Endothelial cell of umbilical vein (primary cell): ENCODE data around the gene KRT83. TPM values are rescaled to one million over a fixed set of nuclear protein-coding genes. Genes with fewer than 3 reads are reported as not detected.

Experiments used
- BruUV-seq: library from RNA; stranded (reverse); fragments of 400-500 nt; replicated peaks from 2 replicates; lab custom pipeline; 2021; lab: Mats Ljungman, UMichigan
- CTCF ChIA-PET: fragments of 300-600, 350-600 bp; sonication (Branson Sonifier 250); formaldehyde crosslinking; loops from one replicate; lab custom pipeline; 2021; ENCODE audit warnings: antibody characterized with exemption, inconsistent platforms; lab: Charles Lee
- POLR2A ChIA-PET: fragments of 300-600, 350-600 bp; sonication (Branson Sonifier 250); formaldehyde crosslinking; loops from one replicate; lab custom pipeline; 2021; ENCODE audit warnings: antibody characterized with exemption, inconsistent platforms; lab: Charles Lee
- DNase-seq: peaks from one replicate; pipeline ENCODE4 v3.0.0-alpha.2; 2011; ENCODE audit warnings: low read depth, low spot score
- FAIRE-seq: peaks from 2 replicates; lab custom pipeline; 2011; peaks lifted over from hg19 to GRCh38; lab: Jason Lieb, UNC
- H2AFZ ChIP-seq: 2 replicates; pipeline ENCODE4 v1.6.0; 2012; ENCODE audit warnings: low read depth, low read length, control low read depth, inconsistent platforms
- H3K27ac ChIP-seq: 2 replicates; pipeline ENCODE4 v1.5.1; 2011; ENCODE audit warnings: low read depth, mild to moderate bottlenecking, control low read depth, low read length, moderate library complexity; ENCODE audit not compliant: insufficient read depth
- H3K27me3 ChIP-seq, 2 experiments: 2 replicates each; pipeline versions ENCODE4 v1.6.0 to v1.6.1; 2011; ENCODE audit warnings: low read length in 2 of 2, mixed read lengths in 1 of 2; ENCODE audit not compliant: control insufficient read depth in 2 of 2, insufficient read depth in 2 of 2
- H3K36me3 ChIP-seq, 2 experiments: 2 replicates in 1 of 2; 3 replicates in 1 of 2; pipeline ENCODE4 v1.5.1; 2011; ENCODE audit warnings: low read length in 2 of 2, mild to moderate bottlenecking in 1 of 2, moderate library complexity in 1 of 2; ENCODE audit not compliant: control insufficient read depth in 2 of 2, insufficient read depth in 2 of 2; ENCODE audit errors: extremely low read depth in 1 of 2
- H3K4me1 ChIP-seq: 3 replicates; pipeline ENCODE4 v1.5.1; 2011; ENCODE audit warnings: mild to moderate bottlenecking, low read length; ENCODE audit not compliant: control insufficient read depth, insufficient read depth; ENCODE audit errors: extremely low read depth
- H3K4me2 ChIP-seq: 2 replicates; pipeline ENCODE4 v1.6.1; 2011; ENCODE audit warnings: low read length, control low read depth, mixed read lengths; ENCODE audit not compliant: insufficient read depth
- H3K4me3 ChIP-seq, 3 experiments: fragments of 200-600 bp in 1 of 3; sonication (generic), shearing (Covaris generic) in 1 of 3; replicated peaks in 1 of 3; 2 replicates each; pipeline ENCODE4 v1.5.1; 2011 to 2016; ENCODE audit warnings: control low read depth in 3 of 3, low read length in 3 of 3, mild to moderate bottlenecking in 2 of 3, inconsistent platforms in 1 of 3, low read depth in 1 of 3, moderate library complexity in 1 of 3; ENCODE audit not compliant: insufficient read depth in 1 of 3
- H3K79me2 ChIP-seq: 2 replicates; pipeline ENCODE4 v1.6.0; 2012; ENCODE audit warnings: low read length, inconsistent platforms; ENCODE audit not compliant: control insufficient read depth, insufficient read depth
- H3K9ac ChIP-seq: replicated peaks from 2 replicates; pipeline ENCODE3; 2011; ENCODE audit warnings: low read length, control low read depth; ENCODE audit not compliant: insufficient read depth; ENCODE audit errors: extremely low read depth
- H3K9me1 ChIP-seq: replicated peaks from 3 replicates; pipeline ENCODE4 v1.6.0; 2011; ENCODE audit warnings: mild to moderate bottlenecking, low read length; ENCODE audit not compliant: control insufficient read depth, insufficient read depth; ENCODE audit errors: extremely low read depth
- H3K9me3 ChIP-seq: replicated peaks from 2 replicates; pipeline ENCODE4 v1.5.1; 2012; ENCODE audit warnings: low read length, inconsistent platforms; ENCODE audit not compliant: control insufficient read depth, insufficient read depth
- H4K20me1 ChIP-seq: replicated peaks from 2 replicates; pipeline ENCODE3; 2011; ENCODE audit warnings: mild to moderate bottlenecking, low read length; ENCODE audit not compliant: control insufficient read depth, insufficient read depth; ENCODE audit errors: extremely low read depth
- EZH2 ChIP-seq: IDR thresholded peaks from 2 replicates; pipeline ENCODE4 v1.6.1; 2012; ENCODE audit warnings: borderline replicate concordance, low read depth, mild to moderate bottlenecking, moderate library complexity, low read length, inconsistent platforms; ENCODE audit not compliant: severe bottlenecking
- FOS ChIP-seq: IDR thresholded peaks from 2 replicates; pipeline ENCODE4 v1.6.1; 2011; ENCODE audit warnings: mild to moderate bottlenecking, low read length, moderate library complexity, borderline replicate concordance; ENCODE audit not compliant: insufficient read depth
- MAX ChIP-seq: IDR thresholded peaks from 2 replicates; pipeline ENCODE4 v1.6.1; 2011; ENCODE audit not compliant: insufficient read depth, insufficient read length
- POLR2A ChIP-seq: IDR thresholded peaks from 2 replicates; pipeline ENCODE4 v1.6.1; 2012; ENCODE audit warnings: low read depth, mild to moderate bottlenecking, control low read depth, low read length
- POLR2AphosphoS5 ChIP-seq: IDR thresholded peaks from 2 replicates; pipeline ENCODE4 v1.6.1; 2012; ENCODE audit warnings: low read depth, mild to moderate bottlenecking, control low read depth, low read length, moderate library complexity; ENCODE audit not compliant: insufficient read depth
- dilution Hi-C: fragments of 300-500 bp; cut with MboI; formaldehyde crosslinking; loops from one replicate; pipeline ENCODE4 v1.15.0; 2019; ENCODE audit warnings: low sequenced_read_pairs; ENCODE audit not compliant: extremely low pct_ligation_motif_present
- intact Hi-C: fragments of 100-400 bp; cut with micrococcal nuclease; formaldehyde crosslinking; loops from one replicate; pipeline ENCODE4 v1.10.0; 2022
- polyA plus RNA-seq, 4 experiments: library from polyadenylated mRNA; depleted of rRNA in 3 of 4; stranded (reverse) in 3 of 4; unstranded in 1 of 4; fragments of >200 nt; gene quantifications; 2 replicates each; pipeline versions ENCODE4 v1.2.1 to v1.2.3, GENCODE V29; 2011 to 2012; ENCODE audit warnings: missing spikeins in 1 of 4
- total RNA-seq: library from RNA; stranded (reverse); gene quantifications from 2 replicates; pipeline ENCODE4 v1.2.3, GENCODE V29; 2021

The KRT83 gene
- total and polyA plus RNA-seq, 2 donors (not counting 3 experiments of a cell fraction or from before 2014, with no cell fraction given), result not detected

DNA sequence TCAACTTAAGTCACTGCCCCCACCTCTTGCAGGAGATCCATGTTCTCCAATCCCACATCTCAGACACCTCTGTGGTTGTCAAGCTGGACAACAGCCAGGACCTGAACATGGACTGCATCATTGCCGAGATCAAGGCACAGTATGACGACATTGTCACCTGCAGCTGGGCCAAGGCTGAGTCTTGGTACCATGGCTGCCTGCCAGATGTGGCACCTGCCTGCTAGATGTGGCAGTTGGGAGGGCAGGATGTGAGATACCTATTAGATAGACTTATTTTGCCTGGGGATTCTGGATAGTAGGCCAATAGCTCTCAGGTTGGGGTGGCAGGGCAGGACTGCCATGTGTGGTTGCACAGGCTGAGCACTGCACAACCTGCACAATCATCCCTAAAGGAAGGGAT is 54.7 kb downstream of the KRT83 start:
- dilution Hi-C loops (no loop called here), intact Hi-C loops (no loop called here)
- POLR2A ChIA-PET, result interaction anchor here (0.5 kb wide), 1 partner anchor 20 kb away, joined by 3 read pairs; no protein-coding TSS in a partner anchor
- FAIRE-seq (no peak), DNase-seq (no peak)
- Histone ChIP-seq H3K9ac (no peak overlapping the region), H3K4me1 (no peaks in the 10 kb centered on the region), H3K27me3 (peaks cover 12 to 26% of the 10 kb centered on the region in 2 experiments), H2AFZ (no peak overlapping the region), H3K4me3 (no peak overlapping the region), H3K79me2 (no peaks in the 10 kb centered on the region), H3K27ac (no peak overlapping the region), H3K36me3 (no peaks in the 10 kb centered on the region), H3K9me1 (no peaks in the 10 kb centered on the region), H3K4me2 (no peak overlapping the region), H3K9me3 (no peaks in the 10 kb centered on the region), H4K20me1 (no peaks in the 10 kb centered on the region)
- TF ChIP-seq MAX, result no peak
- no peak for TF ChIP-seq POLR2AphosphoS5
- TF ChIP-seq EZH2, result no peak
- CTCF ChIA-PET, result interaction anchor here (0.7 to 4.0 kb wide), 4 partner anchors 14 to 241 kb away, joined by 3 to 28 read pairs (median 3); no protein-coding TSS in a partner anchor
- no TSS peak for BruUV-seq

- H2AFZ ChIP-seq, result no peak overlapping the region
- no peaks in the 10 kb centered on the region for H4K20me1 ChIP-seq
- H3K4me2 ChIP-seq, result no peak overlapping the region
- ChIA-PET POLR2A (no interaction called here), CTCF (interaction anchor here (1.1 to 1.2 kb wide), 2 partner anchors 15 kb away, joined by 3 to 8 read pairs; no protein-coding TSS in a partner anchor)
- H3K27ac ChIP-seq, result no peak overlapping the region
- H3K9ac ChIP-seq, result no peak overlapping the region
- no peaks in the 10 kb centered on the region for H3K79me2 ChIP-seq
- H3K4me3 ChIP-seq, result no peak overlapping the region
- FAIRE-seq, result no peak
- no peaks in the 10 kb centered on the region for H3K36me3 ChIP-seq
- H3K4me1 ChIP-seq, result no peaks in the 10 kb centered on the region
- DNase-seq, result no peak
- TF ChIP-seq EZH2, result no peak
- TF ChIP-seq POLR2AphosphoS5, result no peak
- no peak for TF ChIP-seq FOS
- no peak for TF ChIP-seq POLR2A
- H3K27me3 ChIP-seq, result peaks cover 19 to 23% of the 10 kb centered on the region in 2 experiments
- H3K9me1 ChIP-seq, result no peaks in the 10 kb centered on the region
- no peaks in the 10 kb centered on the region for H3K9me3 ChIP-seq
- intact Hi-C loops, result no loop called here
- dilution Hi-C loops, result no loop called here
- no TSS peak for BruUV-seq
These were observed 56.8 kb downstream of the KRT83 start for GRCh38 chr12:52264435-52264825.

Other genes starting within 250 kb of the KRT83 start
- gene SMIM41, start 241.7 kb downstream of the KRT83 start, total RNA-seq, result not detected in 2 replicates
- gene SMIM41, start 241.7 kb downstream of the KRT83 start, polyA plus RNA-seq, result not detected in 2 replicates
- gene KRT80, start 129.4 kb downstream of the KRT83 start, total RNA-seq, result 21.7 and 23.7 TPM in 2 replicates
- gene KRT80, start 129.4 kb downstream of the KRT83 start, polyA plus RNA-seq, result 12.3 and 13.6 TPM in 2 replicates
- 293 and 420 TPM in 2 replicates for gene KRT7, start 88.2 kb downstream of the KRT83 start, total RNA-seq
- 120 and 131 TPM in 2 replicates for gene KRT7, start 88.2 kb downstream of the KRT83 start, polyA plus RNA-seq
- gene KRT86, start 46.8 kb downstream of the KRT83 start, total RNA-seq, result not detected in 2 replicates
- not detected in 2 replicates for gene KRT86, start 46.8 kb downstream of the KRT83 start, polyA plus RNA-seq
- gene KRT81, start 29.9 kb downstream of the KRT83 start, total RNA-seq, result not detected in 2 replicates
- gene KRT81, start 29.9 kb downstream of the KRT83 start, polyA plus RNA-seq, result not detected in 2 replicates
- not detected in 2 replicates for gene KRT85, start 46.1 kb upstream of the KRT83 start, total RNA-seq
- not detected in 2 replicates for gene KRT85, start 46.1 kb upstream of the KRT83 start, polyA plus RNA-seq
- not detected in 2 replicates for gene KRT84, start 64.3 kb upstream of the KRT83 start, total RNA-seq
- gene KRT84, start 64.3 kb upstream of the KRT83 start, polyA plus RNA-seq, result not detected in 2 replicates
- not detected in 2 replicates for gene KRT82, start 84.9 kb upstream of the KRT83 start, total RNA-seq
- not detected in 2 replicates for gene KRT82, start 84.9 kb upstream of the KRT83 start, polyA plus RNA-seq
- gene KRT75, start 113.0 kb upstream of the KRT83 start, total RNA-seq, result not detected in 2 replicates
- not detected in 2 replicates for gene KRT75, start 113.0 kb upstream of the KRT83 start, polyA plus RNA-seq
- not detected in 2 replicates for gene KRT6B, start 130.7 kb upstream of the KRT83 start, total RNA-seq
- gene KRT6B, start 130.7 kb upstream of the KRT83 start, polyA plus RNA-seq, result 0.03 TPM in 1 of 2 replicates, not detected in the other
- gene KRT6C, start 152.4 kb upstream of the KRT83 start, total RNA-seq, result not detected in 2 replicates
- not detected in 2 replicates for gene KRT6C, start 152.4 kb upstream of the KRT83 start, polyA plus RNA-seq
- 0.21 and 0.64 TPM in 2 replicates for gene KRT6A, start 171.9 kb upstream of the KRT83 start, total RNA-seq
- gene KRT6A, start 171.9 kb upstream of the KRT83 start, polyA plus RNA-seq, result 0.10 TPM in 1 of 2 replicates, not detected in the other
- gene KRT5, start 199.0 kb upstream of the KRT83 start, total RNA-seq, result 0.72 and 0.86 TPM in 2 replicates
- 0.21 and 0.32 TPM in 2 replicates for gene KRT5, start 199.0 kb upstream of the KRT83 start, polyA plus RNA-seq
- gene KRT71, start 231.7 kb upstream of the KRT83 start, total RNA-seq, result not detected in 2 replicates
- gene KRT71, start 231.7 kb upstream of the KRT83 start, polyA plus RNA-seq, result not detected in 2 replicates